Breast epithelium (tissue), 4 donors: ENCODE data around the gene ST6GALNAC4. TPM values are rescaled to one million over a fixed set of nuclear protein-coding genes. Genes with fewer than 3 reads are reported as not detected.

ENCODE experiments used
- DNase-seq, 2 donors: peaks; one replicate each; pipeline ENCODE4 v3.0.0-alpha.2; 2019; ENCODE audit warnings: low spot score in 2 of 2
- H3K27ac ChIP-seq, 2 donors: fragments of 200-600 bp; sonication (generic) in 1 of 2; one replicate each; pipeline ENCODE4 v1.5.1; 2016 to 2019; ENCODE audit warnings: mild to moderate bottlenecking in 1 of 2
- H3K27me3 ChIP-seq, 2 donors: fragments of 200-600 bp; sonication (generic) in 1 of 2; one replicate each; pipeline versions ENCODE4 v1.5.1 to v1.6.0; 2017 to 2019; ENCODE audit warnings: control low read depth in 1 of 2, mild to moderate bottlenecking in 1 of 2
- H3K36me3 ChIP-seq: fragments of 200-600 bp; one replicate; pipeline ENCODE4 v1.5.1; 2019
- H3K4me1 ChIP-seq, 2 donors: fragments of 200-600 bp; sonication (generic); one replicate each; pipeline ENCODE4 v1.5.1; 2016 to 2019; ENCODE audit warnings: control low read depth in 1 of 2
- H3K4me3 ChIP-seq, 3 donors: fragments of 200-600 bp; sonication (generic); 1 replicate in 2 of 3; 2 replicates in 1 of 3; pipeline ENCODE4 v1.5.1; 2016 to 2019; ENCODE audit warnings: mild to moderate bottlenecking in 3 of 3, moderate library complexity in 2 of 3
- H3K9me3 ChIP-seq, 2 donors: fragments of 200-600 bp; sonication (generic) in 1 of 2; one replicate each; pipeline ENCODE4 v1.5.1; 2016 to 2019; ENCODE audit warnings: control low read depth in 1 of 2
- CTCF ChIP-seq, 3 donors: fragments of 450-650 bp; IDR thresholded peaks; one replicate each; pipeline ENCODE4 v1.5.1; 2016 to 2017; ENCODE audit warnings: antibody characterized with exemption in 3 of 3, mild to moderate bottlenecking in 3 of 3, moderate library complexity in 3 of 3
- POLR2A ChIP-seq: fragments of 450-650 bp; IDR thresholded peaks from one replicate; pipeline ENCODE4 v1.6.1; 2016; ENCODE audit warnings: antibody characterized with exemption, mild to moderate bottlenecking, moderate library complexity
- POLR2AphosphoS5 ChIP-seq, 3 donors: sonication (generic); formaldehyde crosslinking; IDR thresholded peaks; one replicate each; pipeline ENCODE4 v1.6.1; 2017; ENCODE audit warnings: antibody characterized with exemption in 3 of 3
- intact Hi-C: fragments of 100-400 bp; cut with DNase I; formaldehyde crosslinking; loops from one replicate; pipeline ENCODE4 v1.15.1; 2023; ENCODE audit warnings: low total_unique reads
- total RNA-seq, 3 donors: library from RNA; depleted of rRNA; stranded (reverse); fragments of >200 nt; gene quantifications; one replicate each; pipeline ENCODE4 v1.1.0, GENCODE V29; 2016

ST6GALNAC4 gene
- total RNA-seq, 3 donors from 2014 or later, result 17.6 to 44.6 (median 24.0) TPM

GRCh38 chr9:127961613-127962155 lies 44.8 kb upstream of the ST6GALNAC4 start:
- Histone ChIP-seq H3K36me3 (no peaks in the 10 kb centered on the region), H3K4me1 (peaks cover 38 to 47% of the 10 kb centered on the region in 2 donors), H3K27ac (peak overlapping the region; percentile 94 to 98), H3K4me3 (no peak overlapping the region), H3K27me3 (no peaks in the 10 kb centered on the region), H3K9me3 (no peaks in the 10 kb centered on the region)
- intact Hi-C loops, result no loop called here
- TF ChIP-seq POLR2A, result no peak
- TF ChIP-seq CTCF (IDR thresholded peaks at IDR 0.05), result no peak
- no peak for TF ChIP-seq POLR2AphosphoS5 (IDR thresholded peaks at IDR 0.05)
- no peak for DNase-seq

GRCh38 chr9:127961155-127961490 lies 44.3 kb upstream of the ST6GALNAC4 start:
- DNase-seq, result no peak
- no peaks in the 10 kb centered on the region for H3K9me3 ChIP-seq
- no peak overlapping the region for H3K4me3 ChIP-seq
- H3K27ac ChIP-seq, result peak overlapping the region; percentile 94 to 98
- H3K36me3 ChIP-seq, result no peaks in the 10 kb centered on the region
- H3K4me1 ChIP-seq, result peaks cover 33 to 45% of the 10 kb centered on the region in 2 donors
- intact Hi-C loops, result no loop called here
- H3K27me3 ChIP-seq, result no peaks in the 10 kb centered on the region
- TF ChIP-seq POLR2AphosphoS5 (IDR thresholded peaks at IDR 0.05) (no peak), POLR2A (no peak), CTCF (IDR thresholded peaks at IDR 0.05) (no peak)

GRCh38 chr9:127960410-127961154 lies 43.7 kb upstream of the ST6GALNAC4 start:
- H3K9me3 ChIP-seq, result no peaks in the 10 kb centered on the region
- peak overlapping the region; percentile 94 to 98 for H3K27ac ChIP-seq
- H3K4me1 ChIP-seq, result peaks cover 34 to 51% of the 10 kb centered on the region in 2 donors
- TF ChIP-seq POLR2AphosphoS5 (IDR thresholded peaks at IDR 0.05), result peak in 1 of 3 donors; percentile 32
- TF ChIP-seq CTCF (IDR thresholded peaks at IDR 0.05), result no peak
- H3K4me3 ChIP-seq, result peak overlapping the region in 1 of 3 donors; percentile 24
- H3K27me3 ChIP-seq, result no peaks in the 10 kb centered on the region
- H3K36me3 ChIP-seq, result no peaks in the 10 kb centered on the region
- DNase-seq, result peak in 1 of 2 donors; percentile 80
- intact Hi-C loops, result no loop called here

GRCh38 chr9:127959841-127960409 lies 43.1 kb upstream of the ST6GALNAC4 start:
- no peaks in the 10 kb centered on the region for H3K9me3 ChIP-seq
- no peak for DNase-seq
- intact Hi-C loops, result no loop called here
- peak overlapping the region; percentile 94 to 98 for H3K27ac ChIP-seq
- TF ChIP-seq POLR2A (no peak), CTCF (IDR thresholded peaks at IDR 0.05) (no peak), POLR2AphosphoS5 (IDR thresholded peaks at IDR 0.05) (no peak)
- no peaks in the 10 kb centered on the region for H3K36me3 ChIP-seq
- H3K27me3 ChIP-seq, result no peaks in the 10 kb centered on the region
- H3K4me1 ChIP-seq, result peaks cover 36 to 57% of the 10 kb centered on the region in 2 donors
- peak overlapping the region in 1 of 3 donors; percentile 24 for H3K4me3 ChIP-seq

- Histone ChIP-seq H3K9me3 (no peaks in the 10 kb centered on the region), H3K27ac (peak overlapping the region; percentile 94 to 98), H3K27me3 (no peaks in the 10 kb centered on the region), H3K4me1 (peaks cover 37 to 58% of the 10 kb centered on the region in 2 donors), H3K36me3 (no peaks in the 10 kb centered on the region), H3K4me3 (no peak overlapping the region)
- DNase-seq, result no peak
- TF ChIP-seq POLR2AphosphoS5 (IDR thresholded peaks at IDR 0.05) (no peak), POLR2A (no peak), CTCF (IDR thresholded peaks at IDR 0.05) (no peak)
- intact Hi-C loops, result no loop called here
Measured at GRCh38 chr9:127959398-127959797, 42.6 kb upstream of the ST6GALNAC4 start.
